ENCODE data around the gene NUBPL. TPM values are rescaled to one million over a fixed set of nuclear protein-coding genes. Genes with fewer than 3 reads are reported as not detected.

Gene NUBPL
- polyA plus RNA-seq, 1 of the 3 experiments (the other 2 are of a cell fraction): 4.0 TPM

DNA sequence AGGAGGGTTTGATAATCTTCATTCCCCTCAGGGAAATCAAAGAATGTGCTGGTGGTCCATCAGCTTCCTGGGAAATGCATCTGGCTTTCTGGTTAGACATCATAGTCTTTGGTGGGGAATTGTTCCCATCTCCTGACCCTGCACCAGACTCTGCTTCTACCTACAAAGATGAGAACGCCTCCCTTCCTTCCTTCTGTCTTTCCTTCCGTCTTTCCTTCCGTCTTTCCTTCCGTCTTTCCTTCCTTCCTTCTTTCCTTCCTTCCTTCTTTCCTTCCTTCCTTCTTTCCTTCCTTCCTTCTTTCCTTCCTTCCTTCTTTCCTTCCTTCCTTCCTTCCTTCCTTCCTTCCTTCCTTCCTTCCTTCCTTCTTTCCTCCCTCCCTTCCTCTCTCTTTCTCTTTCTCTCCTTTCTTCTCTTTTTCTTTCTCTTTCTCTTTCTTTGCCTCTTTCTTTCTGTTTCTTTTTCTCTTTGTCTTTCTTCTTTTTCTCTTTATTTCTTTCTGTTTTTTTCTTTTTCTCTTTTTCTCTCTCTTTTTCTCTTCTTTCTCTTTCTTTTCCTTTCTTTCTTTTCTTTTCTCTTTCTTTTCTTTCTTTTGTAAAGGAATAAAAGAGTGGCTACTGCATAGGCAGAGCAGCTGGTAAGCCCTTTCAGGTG lies 326.9 kb downstream of the NUBPL start:
- H3K79me2 ChIP-seq (ENCODE audit: insufficient read depth): no peaks in the 10 kb centered on the region
- POLR2A ChIA-PET: no interaction called here
- 89% methylated on average over 4 of the region's 4 CpGs for WGBS (ENCODE audit: low lambda C conversion rate)
- H3K4me3 ChIP-seq (ENCODE audit: low read depth in 2 of 2, low read length in 1 of 2): no peak overlapping the region
- TF ChIP-seq TCF12 (IDR thresholded peaks at IDR 0.05) (no peak), RXRA (IDR thresholded peaks at IDR 0.05; ENCODE audit: borderline replicate concordance, low read depth) (no peak), NRF1 (IDR thresholded peaks at IDR 0.05; ENCODE audit: low read depth, low read length) (no peak), EP300 (IDR thresholded peaks at IDR 0.05; ENCODE audit: borderline replicate concordance in 1 of 2, low read depth in 1 of 2, low read length in 1 of 2) (no peak), POLR2AphosphoS5 (IDR thresholded peaks at IDR 0.05; ENCODE audit: low read depth, low read length) (no peak), MEF2A (IDR thresholded peaks at IDR 0.05; ENCODE audit: borderline replicate concordance, low read depth) (no peak), GABPA (IDR thresholded peaks at IDR 0.05; ENCODE audit: low read depth) (no peak), ELF1 (IDR thresholded peaks at IDR 0.05) (no peak), SMC3 (IDR thresholded peaks at IDR 0.05; ENCODE audit: low read depth, low read length) (no peak), FOSL2 (IDR thresholded peaks at IDR 0.05; ENCODE audit: borderline replicate concordance, low read depth) (no peak), GATA2 (CRISPR knock-in tag; IDR thresholded peaks at IDR 0.05) (no peak), MXI1 (IDR thresholded peaks at IDR 0.05; ENCODE audit: low read depth, low read length) (no peak), TEAD4 (IDR thresholded peaks at IDR 0.05; ENCODE audit: borderline replicate concordance, insufficient read depth) (no peak)
- TF ChIP-seq, protein P1, sequence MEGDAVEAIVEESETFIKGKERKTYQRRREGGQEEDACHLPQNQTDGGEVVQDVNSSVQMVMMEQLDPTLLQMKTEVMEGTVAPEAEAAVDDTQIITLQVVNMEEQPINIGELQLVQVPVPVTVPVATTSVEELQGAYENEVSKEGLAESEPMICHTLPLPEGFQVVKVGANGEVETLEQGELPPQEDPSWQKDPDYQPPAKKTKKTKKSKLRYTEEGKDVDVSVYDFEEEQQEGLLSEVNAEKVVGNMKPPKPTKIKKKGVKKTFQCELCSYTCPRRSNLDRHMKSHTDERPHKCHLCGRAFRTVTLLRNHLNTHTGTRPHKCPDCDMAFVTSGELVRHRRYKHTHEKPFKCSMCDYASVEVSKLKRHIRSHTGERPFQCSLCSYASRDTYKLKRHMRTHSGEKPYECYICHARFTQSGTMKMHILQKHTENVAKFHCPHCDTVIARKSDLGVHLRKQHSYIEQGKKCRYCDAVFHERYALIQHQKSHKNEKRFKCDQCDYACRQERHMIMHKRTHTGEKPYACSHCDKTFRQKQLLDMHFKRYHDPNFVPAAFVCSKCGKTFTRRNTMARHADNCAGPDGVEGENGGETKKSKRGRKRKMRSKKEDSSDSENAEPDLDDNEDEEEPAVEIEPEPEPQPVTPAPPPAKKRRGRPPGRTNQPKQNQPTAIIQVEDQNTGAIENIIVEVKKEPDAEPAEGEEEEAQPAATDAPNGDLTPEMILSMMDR (IDR thresholded peaks at IDR 0.05): no peak
- TF ChIP-seq, protein P2, sequence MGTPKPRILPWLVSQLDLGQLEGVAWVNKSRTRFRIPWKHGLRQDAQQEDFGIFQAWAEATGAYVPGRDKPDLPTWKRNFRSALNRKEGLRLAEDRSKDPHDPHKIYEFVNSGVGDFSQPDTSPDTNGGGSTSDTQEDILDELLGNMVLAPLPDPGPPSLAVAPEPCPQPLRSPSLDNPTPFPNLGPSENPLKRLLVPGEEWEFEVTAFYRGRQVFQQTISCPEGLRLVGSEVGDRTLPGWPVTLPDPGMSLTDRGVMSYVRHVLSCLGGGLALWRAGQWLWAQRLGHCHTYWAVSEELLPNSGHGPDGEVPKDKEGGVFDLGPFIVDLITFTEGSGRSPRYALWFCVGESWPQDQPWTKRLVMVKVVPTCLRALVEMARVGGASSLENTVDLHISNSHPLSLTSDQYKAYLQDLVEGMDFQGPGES (IDR thresholded peaks at IDR 0.05; ENCODE audit: low read depth, low read length): no peak
- TF ChIP-seq, protein P3, sequence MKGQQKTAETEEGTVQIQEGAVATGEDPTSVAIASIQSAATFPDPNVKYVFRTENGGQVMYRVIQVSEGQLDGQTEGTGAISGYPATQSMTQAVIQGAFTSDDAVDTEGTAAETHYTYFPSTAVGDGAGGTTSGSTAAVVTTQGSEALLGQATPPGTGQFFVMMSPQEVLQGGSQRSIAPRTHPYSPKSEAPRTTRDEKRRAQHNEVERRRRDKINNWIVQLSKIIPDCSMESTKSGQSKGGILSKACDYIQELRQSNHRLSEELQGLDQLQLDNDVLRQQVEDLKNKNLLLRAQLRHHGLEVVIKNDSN (IDR thresholded peaks at IDR 0.05; ENCODE audit: borderline replicate concordance, low read depth): no peak
- TF ChIP-seq, protein P4, sequence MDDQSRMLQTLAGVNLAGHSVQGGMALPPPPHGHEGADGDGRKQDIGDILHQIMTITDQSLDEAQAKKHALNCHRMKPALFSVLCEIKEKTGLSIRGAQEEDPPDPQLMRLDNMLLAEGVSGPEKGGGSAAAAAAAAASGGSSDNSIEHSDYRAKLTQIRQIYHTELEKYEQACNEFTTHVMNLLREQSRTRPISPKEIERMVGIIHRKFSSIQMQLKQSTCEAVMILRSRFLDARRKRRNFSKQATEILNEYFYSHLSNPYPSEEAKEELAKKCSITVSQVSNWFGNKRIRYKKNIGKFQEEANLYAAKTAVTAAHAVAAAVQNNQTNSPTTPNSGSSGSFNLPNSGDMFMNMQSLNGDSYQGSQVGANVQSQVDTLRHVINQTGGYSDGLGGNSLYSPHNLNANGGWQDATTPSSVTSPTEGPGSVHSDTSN (IDR thresholded peaks at IDR 0.05): no peak
- CTCF ChIA-PET: interaction anchor here (0.9 kb wide), 1 partner anchor 14 kb away, joined by 3 read pairs; no protein-coding TSS in a partner anchor
- no peak overlapping the region for H2AFZ ChIP-seq (ENCODE audit: low read depth)
- no peaks in the 10 kb centered on the region for H3K36me3 ChIP-seq (replicated peaks in 1 of 2; ENCODE audit: control insufficient read depth in 1 of 2, insufficient read depth in 2 of 2, low read length in 1 of 2)
- H3K4me2 ChIP-seq: no peak overlapping the region
- H3K27me3 ChIP-seq (ENCODE audit: insufficient read depth): peaks cover 5% of the 10 kb centered on the region; the same call in 1 of the 2 replicates
- no peaks in the 10 kb centered on the region for H4K20me1 ChIP-seq (ENCODE audit: insufficient read depth)
- no peak overlapping the region for H3K9ac ChIP-seq
- no peaks in the 10 kb centered on the region for H3K9me2 ChIP-seq
- no peaks in the 10 kb centered on the region for H3K9me3 ChIP-seq
- no peaks in the 10 kb centered on the region for H3K4me1 ChIP-seq (ENCODE audit: control insufficient read depth in 1 of 2, insufficient read depth in 2 of 2, low read depth in 1 of 2, low read length in 1 of 2)
- no peak for DNase-seq
- no peak overlapping the region for H3K27ac ChIP-seq (ENCODE audit: low read depth in 2 of 2, low read length in 1 of 2)
- peaks cover 3% of the 10 kb centered on the region for H3F3A ChIP-seq (replicated peaks; ENCODE audit: insufficient read depth)
